SK-N-SH treated with all-trans-retinoic acid at 6 μM for 48 hours (cell line): Measurements from ENCODE around the gene SIDT1.

Experiments
- ARNTL ChIP-seq: fragments of 450-650 bp; formaldehyde crosslinking; IDR thresholded peaks from 2 replicates; pipeline ENCODE4 v1.5.0; 2020; ENCODE audit warnings: low read depth, mild to moderate bottlenecking, moderate library complexity, borderline replicate concordance
- CSRNP3 ChIP-seq: fragments of 250-450 bp; sonication (Bioruptor Pico); IDR thresholded peaks from 2 replicates; pipeline ENCODE4 v1.5.1; 2021; ENCODE audit warnings: mild to moderate bottlenecking, moderate library complexity
- RARB ChIP-seq: fragments of 250-450 bp; sonication (Bioruptor Pico); IDR thresholded peaks from 2 replicates; pipeline ENCODE4 v1.8.0; 2021; ENCODE audit warnings: mild to moderate bottlenecking, moderate library complexity
- ZFP3 ChIP-seq: fragments of 250-450 bp; sonication (Bioruptor Pico); IDR thresholded peaks from 2 replicates; pipeline ENCODE4 v1.5.0; 2020; ENCODE audit warnings: mild to moderate bottlenecking, moderate library complexity
- ZNF565 ChIP-seq: fragments of 450-650 bp; formaldehyde crosslinking; conservative IDR thresholded peaks from 2 replicates; pipeline ENCODE4 v1.5.0; 2020; ENCODE audit warnings: low read depth, mild to moderate bottlenecking, moderate library complexity
- ZNF70 ChIP-seq: fragments of 450-650 bp; formaldehyde crosslinking; IDR thresholded peaks from 2 replicates; pipeline ENCODE4 v1.5.0; 2020; ENCODE audit warnings: mild to moderate bottlenecking, moderate library complexity

- TF ChIP-seq ARNTL (CRISPR knock-in tag) = no peak
- no peak for TF ChIP-seq ZNF565 (CRISPR knock-in tag)
- no peak for TF ChIP-seq RARB (CRISPR knock-in tag)
- no peak for TF ChIP-seq ZNF70 (CRISPR knock-in tag)
- no peak for TF ChIP-seq CSRNP3
- no peak for TF ChIP-seq ZFP3 (CRISPR knock-in tag)
These were observed 23.4 kb upstream of the SIDT1 start for GRCh38 chr3:113508966-113509365.
